GM18526 (cell line): ENCODE measurements around the gene HECTD4.

Experiments
- POLR2A ChIP-seq: IDR thresholded peaks from 3 replicates; pipeline ENCODE4 v1.6.1; 2011; ENCODE audit not compliant: insufficient read length; ENCODE audit errors: extremely low read depth

Gene HECTD4

DNA sequence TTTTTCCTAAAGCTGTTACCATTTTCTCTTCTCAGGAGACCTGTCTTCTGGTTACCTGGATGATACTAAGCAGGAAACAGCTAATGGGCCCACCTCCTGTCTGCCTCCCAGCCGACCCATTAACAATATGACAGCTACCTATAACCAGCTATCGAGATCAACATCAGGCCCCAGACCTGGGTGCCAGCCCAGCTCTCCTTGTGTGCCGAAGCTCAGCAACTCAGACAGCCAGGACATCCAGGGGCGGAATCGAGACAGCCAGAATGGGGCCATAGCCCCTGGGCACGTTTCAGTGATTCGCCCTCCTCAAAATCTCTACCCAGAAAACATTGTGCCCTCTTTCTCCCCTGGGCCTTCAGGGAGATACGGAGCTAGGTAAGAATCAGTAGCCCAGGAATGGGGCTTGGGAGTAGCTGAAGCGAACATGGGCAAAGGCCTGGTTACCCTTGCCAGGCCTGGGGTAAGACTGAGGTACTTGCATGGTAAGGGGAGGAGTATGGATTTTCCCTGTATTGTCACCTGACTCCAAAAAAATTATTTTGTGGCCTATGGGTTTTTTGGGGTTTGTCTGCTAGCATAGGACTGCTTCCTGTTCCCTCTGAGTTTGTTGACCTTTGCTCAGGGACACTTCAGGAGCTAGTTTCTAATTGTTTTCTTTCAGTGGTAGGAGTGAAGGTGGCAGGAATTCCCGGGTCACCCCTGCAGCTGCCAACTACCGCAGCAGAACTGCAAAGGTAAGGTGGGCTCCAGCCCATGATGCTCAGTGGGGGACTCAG is 230.3 kb downstream of the HECTD4 start:
- no peak for TF ChIP-seq POLR2A

DNA sequence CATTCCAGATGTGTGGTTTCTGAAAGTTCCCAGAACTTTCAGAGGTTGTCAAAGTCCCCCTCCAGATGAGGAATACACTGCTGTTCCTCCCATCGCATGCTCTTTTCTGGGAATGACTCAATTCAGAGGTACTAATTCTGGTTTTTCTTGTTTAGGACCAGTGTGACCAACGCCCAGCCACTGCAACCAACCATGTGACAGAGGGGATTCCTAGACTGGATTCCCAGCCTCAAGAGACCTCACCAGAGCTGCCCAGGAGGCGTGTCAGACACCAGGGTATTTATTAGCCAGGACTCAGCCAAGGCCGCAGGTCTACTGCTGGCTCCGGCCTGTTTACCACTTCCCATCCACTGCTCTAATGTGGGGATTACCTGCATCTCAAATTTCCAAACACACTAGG is 232.6 kb downstream of the HECTD4 start:
- no peak for TF ChIP-seq POLR2A

DNA sequence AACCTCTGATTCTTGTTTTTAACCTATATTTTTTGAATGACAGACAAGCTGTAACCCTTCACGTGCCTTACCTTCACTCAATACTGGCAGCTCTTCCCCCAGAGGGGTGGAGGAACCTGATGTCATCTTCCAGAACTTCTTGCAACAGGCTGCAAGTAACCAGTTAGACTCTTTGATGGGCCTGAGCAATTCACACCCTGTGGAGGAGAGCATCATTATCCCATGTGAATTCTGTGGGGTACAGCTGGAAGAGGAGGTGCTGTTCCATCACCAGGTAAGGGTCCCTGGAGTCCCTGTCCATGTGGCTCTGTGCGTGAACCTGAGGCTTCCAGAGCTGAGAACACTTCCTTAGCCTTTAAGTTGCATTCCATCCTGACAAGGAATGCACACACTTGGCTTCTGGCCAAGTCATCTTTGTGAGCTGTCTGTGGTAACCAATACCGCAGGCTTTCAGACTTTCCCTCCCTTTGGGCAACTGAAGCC is 234.2 kb downstream of the HECTD4 start:
- no peak for TF ChIP-seq POLR2A

DNA sequence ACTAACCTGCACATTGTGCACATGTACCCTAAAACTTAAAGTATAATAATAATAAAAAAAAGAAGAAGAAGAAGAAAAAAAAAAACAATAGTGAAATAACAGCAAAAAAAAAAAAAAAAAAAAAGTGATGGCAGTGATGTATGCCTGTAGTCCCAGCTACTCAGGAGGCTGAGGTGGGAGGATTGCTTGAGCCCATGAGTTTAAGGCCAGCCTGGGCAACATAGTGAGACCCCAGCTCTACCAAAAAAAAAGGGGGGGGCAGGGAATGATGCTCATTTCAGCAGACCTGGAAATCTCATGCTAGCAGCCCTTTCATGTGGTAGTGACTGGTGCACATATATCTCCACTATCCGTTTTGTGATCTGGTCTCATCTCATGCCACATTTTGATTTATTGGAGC is 236.1 kb downstream of the HECTD4 start:
- no peak for TF ChIP-seq POLR2A

DNA sequence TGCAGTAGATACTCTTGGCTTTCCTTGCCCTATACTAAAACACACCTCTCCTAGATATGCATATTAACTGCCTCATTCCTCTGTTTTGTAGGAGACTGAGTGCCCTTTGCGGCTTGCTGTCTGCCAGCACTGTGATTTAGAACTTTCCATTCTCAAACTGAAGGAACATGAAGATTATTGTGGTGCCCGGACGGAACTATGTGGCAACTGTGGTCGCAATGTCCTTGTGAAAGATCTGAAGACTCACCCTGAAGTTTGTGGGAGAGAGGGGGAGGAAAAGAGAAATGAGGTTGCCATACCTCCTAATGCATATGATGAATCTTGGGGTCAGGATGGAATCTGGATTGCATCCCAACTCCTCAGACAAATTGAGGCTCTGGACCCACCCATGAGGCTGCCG is 241.5 kb downstream of the HECTD4 start:
- no peak for TF ChIP-seq POLR2A

DNA sequence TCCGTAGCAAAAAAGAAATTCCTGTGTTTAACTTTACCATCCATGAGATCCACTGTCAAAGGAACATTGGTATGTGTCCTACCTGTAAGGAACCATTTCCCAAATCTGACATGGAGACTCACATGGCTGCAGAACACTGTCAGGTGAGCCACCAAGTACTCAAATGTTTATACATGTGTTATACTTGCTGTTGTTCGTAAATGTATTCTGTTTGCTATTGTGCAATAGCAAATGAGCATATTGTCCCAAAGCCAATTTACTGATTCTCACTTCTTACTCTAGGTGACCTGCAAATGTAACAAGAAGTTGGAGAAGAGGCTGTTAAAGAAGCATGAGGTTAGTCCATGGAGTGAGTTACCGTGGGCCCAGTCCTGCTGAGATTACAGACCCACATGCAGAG is 247.5 kb downstream of the HECTD4 start:
- no peak for TF ChIP-seq POLR2A

DNA sequence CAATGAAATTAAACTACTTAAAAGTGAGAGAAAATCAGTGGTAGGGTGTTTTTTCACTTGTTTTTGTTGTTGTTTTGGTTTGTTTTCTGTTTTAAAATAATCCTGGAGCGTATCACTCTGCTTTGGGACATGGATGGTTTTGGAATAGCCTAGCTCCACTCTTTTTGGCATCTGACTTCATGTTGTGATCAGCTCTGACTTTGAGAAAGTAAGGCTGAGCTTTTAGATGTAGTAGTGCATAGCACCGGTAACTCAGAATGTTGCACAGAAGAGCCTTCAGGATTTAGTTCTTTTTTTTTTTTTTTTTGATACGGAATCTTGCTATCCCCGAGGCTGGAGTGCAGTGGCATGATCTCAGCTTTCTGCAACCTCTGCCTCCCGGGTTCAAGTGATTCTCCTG is 248.8 kb downstream of the HECTD4 start:
- TF ChIP-seq POLR2A, result no peak

DNA sequence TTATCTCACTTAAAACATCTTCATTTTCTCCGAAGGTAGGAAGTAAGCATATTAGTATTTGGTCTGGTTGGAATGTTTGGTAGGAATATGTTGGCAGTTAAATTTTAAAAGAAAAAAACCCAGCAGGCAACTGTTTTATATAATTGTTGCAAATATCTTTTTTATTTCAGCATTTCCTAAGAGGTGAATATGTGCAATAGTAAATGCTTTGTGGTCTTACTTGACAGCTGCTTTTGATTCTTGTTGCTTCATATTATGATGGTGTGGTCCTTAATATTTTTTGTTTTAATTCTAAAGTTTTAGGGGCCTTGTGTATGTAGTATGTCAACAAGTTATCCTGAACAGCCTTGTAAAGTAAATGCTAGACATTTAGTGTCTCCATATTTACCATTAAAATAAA is 250.5 kb downstream of the HECTD4 start:
- no peak for TF ChIP-seq POLR2A

DNA sequence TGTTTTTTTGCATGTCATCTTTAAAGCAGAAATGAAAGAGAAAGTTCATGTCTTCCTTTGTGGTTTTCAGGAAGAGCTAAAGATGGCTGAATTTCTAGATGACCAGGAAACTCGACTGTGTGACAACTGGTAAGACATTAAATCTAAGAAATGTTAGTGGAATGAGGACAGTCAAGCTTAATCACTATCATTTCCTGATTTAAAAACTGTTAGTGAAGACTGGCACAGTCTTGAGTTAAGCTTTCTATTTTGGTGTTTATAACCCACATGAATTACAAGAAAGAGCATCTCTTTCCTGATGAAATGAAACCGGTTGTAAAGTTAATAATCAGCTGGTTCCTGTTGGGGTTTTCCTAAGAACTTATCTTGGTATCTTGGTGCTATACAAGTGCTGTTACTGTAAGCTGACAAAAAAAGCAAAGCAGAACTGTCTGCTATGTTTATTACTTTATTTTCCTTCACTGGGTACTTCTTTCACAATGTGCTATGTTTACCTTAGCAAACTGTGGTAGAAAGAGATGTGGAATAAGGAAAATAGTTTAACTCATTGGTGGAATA is 251.7 kb downstream of the HECTD4 start:
- TF ChIP-seq POLR2A, result no peak

DNA sequence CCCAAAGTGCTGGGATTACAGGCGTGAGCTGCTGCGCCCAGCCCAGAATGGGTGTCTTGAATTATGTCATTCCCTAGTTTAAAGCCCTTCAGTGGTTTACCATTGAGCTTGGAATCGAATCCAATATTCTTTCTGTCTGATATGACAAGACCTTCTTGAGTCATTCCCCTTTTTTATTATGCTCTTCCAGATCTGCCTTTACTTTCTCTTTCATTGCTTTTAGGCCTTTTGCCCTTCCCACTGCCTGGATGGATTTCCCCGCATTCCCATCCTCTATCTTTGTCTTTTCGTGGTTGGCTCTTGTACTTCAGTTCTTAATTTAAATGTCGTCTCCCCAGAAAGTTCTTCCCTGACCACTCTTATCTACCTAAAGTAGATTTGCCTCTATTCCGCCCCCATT is 255.3 kb downstream of the HECTD4 start:
- no peak for TF ChIP-seq POLR2A

DNA sequence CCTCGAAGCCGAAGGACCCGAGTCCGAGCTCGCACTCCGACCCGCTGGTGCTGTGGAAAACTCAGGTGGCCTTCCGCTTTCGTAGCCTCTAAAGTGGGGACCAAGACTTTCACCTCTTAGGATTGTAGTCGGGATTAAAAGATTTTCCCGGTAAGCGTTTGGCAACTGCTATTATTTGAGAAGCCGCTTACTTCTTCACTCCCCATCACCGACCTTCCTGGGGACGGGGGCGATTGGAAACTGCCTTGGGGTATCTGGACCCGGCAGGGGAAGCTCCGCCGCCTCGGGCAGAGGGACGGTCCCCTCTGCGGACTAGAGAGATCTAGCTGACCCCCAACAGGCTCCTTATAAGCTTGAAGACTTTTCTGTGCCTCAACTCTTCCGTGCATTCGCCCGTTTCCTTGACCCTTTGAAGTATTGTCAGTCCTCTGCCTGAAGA is 256.2 kb downstream of the HECTD4 start:
- TF ChIP-seq POLR2A, result no peak

DNA sequence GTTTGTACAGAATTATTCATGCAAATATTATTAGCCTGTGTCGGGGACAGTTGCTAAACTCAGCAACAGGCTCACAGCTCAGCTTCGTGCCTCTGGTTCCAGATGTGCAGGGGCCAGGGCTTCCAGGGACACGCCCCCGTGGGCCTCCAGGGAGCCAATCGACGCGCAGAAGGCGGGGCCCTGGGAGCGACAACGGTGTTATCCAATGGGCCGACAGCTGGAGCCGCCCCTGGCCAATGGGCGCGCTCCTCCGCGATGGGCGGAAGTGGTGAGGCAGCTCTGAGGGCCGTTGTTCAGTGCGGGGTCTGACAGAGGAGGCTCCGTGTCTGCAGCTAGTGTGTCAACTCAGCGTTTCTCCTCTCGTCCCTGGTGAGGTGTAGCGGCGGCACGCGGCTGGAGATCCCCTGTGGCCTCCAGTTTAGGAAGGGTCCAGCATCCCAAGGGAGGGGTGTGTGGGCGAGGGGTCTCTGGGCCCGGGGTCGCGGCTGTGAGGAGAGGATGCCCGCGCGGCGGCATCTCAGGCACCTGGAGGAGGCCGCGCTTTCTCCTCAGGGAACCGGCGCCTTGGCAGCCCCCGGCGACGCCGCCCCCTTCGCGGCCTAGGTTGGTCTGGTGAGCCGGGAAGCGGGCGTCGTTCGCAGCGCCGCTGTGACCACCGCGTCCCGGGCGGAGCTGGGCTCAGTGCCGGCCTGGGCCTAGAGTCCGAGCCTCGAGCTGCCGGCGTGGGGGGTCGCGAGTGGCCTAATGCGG is 256.8 kb downstream of the HECTD4 start, which contains the start of gene TRAFD1:
Gene TRAFD1, plus strand, starts transcription at position 311 of the 750 bp plus-strand sequence. CDS start 4,963 bp downstream, outside the sequence.
- peak; percentile 99 for TF ChIP-seq POLR2A

DNA sequence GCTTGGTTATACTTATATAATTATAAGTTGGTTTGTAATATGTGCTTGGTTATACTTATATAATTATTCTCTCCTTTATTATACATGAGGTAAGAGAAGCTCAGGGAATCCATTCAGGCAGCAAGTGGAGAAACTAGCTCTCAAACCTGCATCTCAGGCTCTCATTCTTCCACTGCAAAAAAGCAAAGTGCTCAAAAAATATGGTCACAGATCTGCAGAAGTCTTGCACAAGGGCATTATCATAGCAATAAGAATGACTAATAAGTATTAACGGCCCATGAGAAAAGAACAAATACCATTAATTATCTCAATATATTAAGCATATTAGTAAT is 257.3 kb downstream of the HECTD4 start:
- TF ChIP-seq POLR2A, result no peak

DNA sequence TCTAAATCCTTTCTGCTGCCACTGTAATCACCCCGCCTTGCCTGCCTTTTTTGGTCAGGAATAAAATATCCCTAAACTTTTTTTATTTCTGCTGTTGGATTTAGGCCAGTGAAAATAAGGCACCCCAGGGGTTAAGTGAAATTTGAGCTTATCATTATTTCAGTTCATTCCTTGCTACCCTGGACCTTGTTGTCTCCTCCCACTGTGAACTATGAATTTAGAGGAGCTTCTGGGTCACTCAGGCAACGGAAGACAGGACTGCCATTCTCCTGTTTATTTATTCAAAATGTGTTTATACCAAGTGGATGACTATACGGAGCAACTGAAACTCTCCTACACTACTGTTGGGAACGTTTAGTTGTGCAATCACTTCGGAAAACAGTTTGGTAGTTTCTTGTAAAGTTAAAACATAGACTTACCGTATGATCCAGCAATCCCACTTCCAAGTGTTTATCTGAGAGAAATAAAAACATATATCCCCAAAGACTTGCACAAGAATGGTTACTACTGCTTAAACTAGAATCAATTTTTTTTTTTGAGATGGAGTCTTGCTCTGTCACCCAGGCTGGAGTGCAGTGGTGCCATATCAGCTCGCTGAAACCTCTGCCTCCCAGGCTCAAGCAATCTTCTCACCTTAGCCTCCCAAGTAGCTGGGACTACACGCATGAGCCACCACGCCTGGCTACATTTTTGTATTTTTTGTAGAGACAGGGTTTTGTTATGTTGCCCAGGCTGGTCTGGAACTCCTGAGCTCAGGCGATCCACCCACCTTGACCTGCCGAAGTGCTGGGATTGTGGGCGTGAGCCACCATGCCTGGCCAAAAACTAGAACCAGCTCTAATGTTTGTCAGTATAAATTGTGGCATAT is 259.2 kb downstream of the HECTD4 start:
- TF ChIP-seq POLR2A, result no peak
